Measurements from ENCODE around the gene SMAD2. TPM values are rescaled to one million over a fixed set of nuclear protein-coding genes. Genes with fewer than 3 reads are reported as not detected.
"Not testable (repeated sequence)": the region's sequence is repeated elsewhere in the genome, so short reads cannot be mapped to it uniquely, and the experiment has no call there.

Gene SMAD2
- total RNA-seq, 1 experiment from 2014 or later = 21.3 TPM

DNA sequence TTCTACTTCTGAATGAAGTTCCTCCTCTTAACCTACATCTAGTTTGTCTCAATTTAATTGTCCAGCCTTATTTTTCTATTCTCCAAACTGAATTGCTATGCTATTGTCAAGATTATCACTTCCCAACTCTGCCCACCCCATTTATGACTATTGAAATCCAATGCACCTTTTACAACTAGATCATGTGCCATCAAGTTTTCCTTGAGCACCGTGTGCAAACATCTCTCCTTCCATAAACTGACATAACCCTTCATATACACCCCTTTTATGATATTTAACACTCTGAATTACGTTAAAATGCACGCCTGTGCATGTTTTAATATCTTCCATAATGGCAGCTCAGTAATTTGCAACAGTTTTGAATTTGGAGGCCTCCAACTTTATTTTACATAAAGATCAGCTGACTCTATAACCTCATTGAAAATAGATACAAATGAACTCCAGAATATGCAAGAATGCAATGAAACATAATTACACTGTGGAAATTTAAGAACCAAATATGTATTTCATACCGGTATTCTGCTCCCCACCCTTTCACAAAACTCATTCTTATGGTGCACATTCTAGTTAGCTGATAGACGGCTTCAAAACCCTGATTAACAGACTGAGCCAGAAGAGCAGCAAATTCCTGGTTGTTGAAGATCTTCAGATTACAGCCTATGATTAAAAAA lies 85.5 kb downstream of the SMAD2 start:
- DNase-seq (ENCODE audit: low spot score) = no peak

DNA sequence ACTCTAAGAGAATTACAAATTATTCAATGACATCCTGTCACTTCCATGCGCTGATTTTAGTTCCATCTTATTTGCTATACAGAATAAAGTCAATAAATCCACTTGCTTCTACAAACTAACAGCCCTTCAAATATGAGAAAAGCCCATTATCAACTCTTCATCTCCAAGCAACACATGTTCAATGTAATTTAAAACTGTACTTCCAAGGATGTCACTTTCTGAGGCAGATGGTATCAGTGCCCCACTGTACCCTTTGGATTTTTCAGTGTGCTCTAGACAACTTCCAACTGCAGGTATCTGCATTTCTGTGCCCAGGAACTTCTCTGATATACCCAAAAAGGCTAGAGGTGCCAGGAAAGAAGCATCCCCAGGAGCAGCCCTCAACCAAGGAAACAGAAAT lies 87.6 kb downstream of the SMAD2 start:
- DNase-seq (ENCODE audit: low spot score) = no peak

DNA sequence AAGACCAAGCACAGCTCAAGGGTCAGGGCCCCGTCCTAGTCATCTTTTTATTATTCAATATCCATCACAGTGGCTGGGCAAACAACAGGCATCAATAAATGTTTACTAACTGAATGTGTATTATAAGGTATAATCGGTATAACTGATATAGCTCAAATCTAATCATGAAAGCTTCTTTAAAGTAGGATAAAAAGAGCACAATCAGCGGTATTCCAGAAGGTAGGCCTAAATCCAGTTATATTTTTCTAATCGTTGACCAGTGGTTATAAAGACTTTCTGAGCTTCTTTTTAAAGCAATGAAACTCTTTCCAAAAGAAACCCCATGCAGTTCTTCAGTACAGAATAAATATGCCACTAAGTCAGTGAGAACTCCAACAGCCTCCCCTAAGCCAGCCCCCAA lies 92.1 kb downstream of the SMAD2 start:
- DNase-seq (ENCODE audit: low spot score) = no peak

DNA sequence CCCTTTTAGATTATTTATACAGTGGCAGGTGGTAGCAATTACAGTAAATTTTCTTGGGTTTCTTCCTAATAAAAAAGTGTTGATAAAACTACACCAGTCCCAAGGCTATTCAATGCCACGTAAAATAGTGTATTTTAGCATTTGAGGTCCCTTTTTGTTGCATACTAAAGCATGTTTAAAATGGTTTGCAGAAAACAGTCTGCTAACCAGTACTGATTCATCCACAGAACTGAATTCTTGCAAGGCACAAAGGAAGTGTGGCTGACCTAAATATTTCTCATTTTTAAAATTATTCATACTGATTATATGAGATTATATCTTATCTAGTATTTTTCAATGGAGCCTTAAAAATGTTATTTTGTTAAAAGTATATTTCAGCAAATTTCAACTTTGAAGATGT lies 98.1 kb downstream of the SMAD2 start:
- no peak for DNase-seq (ENCODE audit: low spot score)

DNA sequence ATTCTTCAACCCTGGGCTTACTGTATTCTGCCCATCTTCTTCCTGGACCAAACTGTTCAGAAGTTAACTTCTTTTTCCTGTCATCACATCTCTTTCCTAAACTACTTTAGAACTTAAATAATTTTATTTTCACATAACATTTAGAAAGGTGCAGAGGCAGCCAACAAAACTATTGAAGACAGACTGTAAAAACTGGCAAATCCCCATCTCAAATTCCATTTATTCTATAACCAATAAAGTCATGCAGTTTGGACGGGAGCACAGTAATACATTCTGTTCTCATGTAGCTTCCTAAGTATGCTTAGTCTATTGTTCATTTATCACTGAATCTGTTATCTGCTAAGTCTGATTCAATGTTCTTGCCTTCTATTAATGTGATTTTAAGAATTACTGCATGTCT lies 99.1 kb downstream of the SMAD2 start:
- DNase-seq (ENCODE audit: low spot score) = no peak

DNA sequence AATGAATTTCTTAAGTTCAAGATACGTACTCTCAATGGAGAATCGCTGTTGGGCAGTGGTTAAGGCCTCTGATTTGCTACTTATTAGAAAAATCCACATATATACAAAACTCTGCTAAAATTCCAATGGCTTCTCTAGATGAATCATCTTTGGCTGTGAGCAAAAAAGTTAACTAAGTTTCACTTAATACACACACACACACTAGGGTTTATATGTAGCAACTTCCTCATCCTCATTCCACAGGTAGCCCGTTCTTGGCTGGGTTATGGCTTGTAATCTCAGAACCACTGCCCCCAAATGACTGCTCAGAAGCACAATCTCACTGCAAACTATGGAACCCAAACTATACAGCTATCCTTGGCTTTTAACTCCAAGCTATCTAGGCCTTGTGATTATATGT lies 99.7 kb downstream of the SMAD2 start:
- DNase-seq (ENCODE audit: low spot score) = no peak

DNA sequence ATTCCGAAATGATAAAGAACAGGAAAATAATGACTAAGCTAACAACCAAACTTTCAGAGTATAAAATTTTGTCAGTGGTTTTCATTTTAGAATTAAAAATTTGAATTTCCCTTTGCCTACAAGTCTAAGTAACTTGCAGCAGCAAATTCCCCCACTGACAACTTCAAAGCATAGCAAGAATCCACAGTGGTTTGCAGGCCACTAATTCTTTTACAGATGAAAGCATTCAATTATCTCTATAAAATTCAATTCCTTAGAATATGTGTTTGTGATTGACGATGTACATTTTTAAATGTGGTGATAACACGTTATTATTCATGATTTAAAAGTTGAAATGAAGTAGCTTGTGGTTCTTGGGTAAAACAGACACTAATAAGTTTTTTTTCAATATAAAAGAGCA lies 100.6 kb downstream of the SMAD2 start:
- DNase-seq (ENCODE audit: low spot score) = no peak

DNA sequence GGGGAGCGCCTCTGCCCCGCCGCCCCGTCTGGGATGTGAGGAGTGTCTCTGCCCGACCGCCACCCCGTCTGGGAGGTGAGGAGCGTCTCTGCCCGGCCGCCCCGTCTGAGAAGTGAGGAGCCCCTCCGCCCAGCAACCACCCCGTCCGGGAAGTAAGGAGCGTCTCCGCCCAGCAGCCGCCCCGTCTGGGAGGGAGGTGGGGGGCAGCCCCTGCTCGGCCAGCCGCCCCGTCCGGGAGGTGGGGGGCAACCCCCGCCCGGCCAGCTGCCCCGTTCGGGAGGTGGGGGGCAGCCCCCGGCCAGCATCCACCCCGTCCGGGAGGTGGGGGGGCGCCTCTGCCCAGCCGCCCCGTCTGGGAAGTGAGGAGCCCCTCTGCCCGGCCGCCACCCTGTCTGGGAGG lies 102.4 kb downstream of the SMAD2 start:
- not testable (repeated sequence) for DNase-seq (ENCODE audit: low spot score)

DNA sequence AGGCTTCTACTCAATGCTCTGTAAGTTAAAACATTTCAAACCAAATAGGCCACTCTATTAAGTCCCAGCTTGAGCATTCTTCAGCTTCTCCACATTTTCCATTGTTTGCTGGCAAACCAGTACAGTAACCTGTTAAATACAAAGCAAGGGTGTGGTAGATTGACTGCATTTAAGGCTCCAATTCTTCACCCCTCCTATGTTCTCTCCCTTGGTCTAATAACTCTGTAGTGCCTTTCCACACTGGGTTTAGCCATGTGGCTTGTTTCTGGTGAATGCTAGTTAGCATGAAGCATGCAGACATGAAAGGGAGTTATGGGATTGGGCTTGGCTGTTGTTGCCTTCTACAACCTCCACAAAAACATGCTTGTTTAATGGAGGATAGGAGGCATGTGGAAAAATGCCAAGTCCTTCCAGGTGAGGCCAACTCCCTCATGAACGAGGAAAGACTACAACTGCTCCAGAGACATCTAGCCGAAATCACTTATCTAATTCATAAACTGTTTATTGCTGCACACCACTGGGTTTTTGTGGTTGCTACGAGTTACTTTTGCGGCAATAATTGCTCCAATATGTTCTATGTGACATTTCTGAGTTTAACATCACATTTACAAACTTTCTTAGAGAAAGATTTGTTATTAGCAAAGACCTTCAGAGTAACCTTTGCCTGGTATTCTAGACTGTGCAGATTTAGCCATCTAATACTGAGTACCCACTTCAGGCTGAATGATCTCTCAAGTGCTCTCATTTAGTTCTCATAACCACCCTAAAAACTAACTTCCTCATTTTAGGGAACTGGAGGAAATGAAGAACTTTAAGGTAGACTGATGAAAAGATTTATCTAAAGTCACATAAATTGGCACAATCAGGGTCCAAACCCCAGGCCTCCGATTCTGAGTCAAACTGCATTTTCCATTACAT lies 104.0 kb downstream of the SMAD2 start:
- no peak for DNase-seq (ENCODE audit: low spot score)

DNA sequence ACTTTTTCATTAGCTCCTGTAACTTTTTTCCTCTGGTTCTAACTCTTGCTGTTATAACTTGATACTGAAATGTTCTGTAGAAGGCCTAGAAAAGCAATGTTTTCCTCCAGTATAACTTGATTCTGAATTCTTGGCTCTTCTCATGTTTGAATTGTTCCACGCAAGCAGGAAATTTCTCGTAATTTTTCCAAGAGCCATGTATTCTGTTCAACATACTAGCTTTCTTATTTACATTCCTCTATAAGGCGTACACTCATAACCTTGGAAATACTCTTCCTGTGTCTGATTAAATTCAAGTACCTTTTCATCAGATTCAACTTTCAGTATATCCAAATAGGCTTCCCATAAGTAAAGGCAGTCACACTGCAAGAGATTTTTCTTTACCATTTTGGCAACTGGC lies 109.1 kb downstream of the SMAD2 start:
- no peak for DNase-seq (ENCODE audit: low spot score)

DNA sequence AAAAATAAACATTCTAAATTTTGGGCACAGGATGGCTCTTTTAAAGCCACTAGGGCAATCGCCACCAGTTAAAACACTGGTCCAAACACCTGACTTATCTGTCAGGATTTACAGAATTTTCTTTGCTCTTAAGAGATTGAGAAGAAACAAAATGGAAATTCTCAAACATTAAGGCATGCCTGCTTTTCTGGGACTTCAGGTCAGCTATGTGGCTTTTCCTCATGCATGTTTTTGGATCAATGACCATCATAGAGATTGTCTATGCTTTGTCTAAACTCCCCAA lies 112.7 kb downstream of the SMAD2 start:
- no peak for DNase-seq (ENCODE audit: low spot score)

DNA sequence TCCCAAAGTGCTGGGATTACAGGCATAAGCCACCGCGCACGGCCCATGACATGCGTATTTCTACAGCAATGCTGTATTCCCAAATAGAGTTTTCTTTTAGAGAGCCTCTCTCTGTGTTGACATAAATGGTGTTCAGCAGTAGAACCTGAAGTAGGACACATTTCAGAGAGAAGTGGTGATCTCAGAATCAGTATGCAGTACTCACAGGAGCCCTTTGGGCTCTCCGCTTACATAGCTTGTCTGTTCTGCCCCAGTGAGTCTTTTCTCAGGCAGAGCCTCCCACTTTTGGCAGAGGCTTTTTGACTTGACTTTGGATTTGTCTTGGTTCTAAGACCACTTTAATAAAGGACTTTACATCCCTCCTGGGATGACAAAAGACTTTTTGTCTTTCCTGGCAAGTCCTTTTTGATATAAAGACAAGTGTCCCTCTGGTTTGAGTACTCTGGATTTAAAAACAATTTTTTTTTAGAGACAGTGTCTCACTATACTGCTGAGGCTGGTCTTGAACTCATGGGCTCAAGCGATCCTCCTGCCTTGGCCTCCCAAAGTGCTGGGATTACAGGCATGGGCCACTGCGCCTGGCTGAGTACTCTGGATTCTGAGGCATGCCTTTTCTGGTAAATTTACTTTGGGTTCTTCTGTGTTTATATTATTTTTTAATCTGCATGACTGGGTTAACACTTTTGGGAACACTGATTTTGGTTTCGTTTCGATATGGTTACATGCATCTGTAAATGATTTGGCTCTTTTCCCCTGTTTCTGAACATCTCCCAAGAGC lies 113.3 kb downstream of the SMAD2 start:
- no peak for DNase-seq (ENCODE audit: low spot score)

DNA sequence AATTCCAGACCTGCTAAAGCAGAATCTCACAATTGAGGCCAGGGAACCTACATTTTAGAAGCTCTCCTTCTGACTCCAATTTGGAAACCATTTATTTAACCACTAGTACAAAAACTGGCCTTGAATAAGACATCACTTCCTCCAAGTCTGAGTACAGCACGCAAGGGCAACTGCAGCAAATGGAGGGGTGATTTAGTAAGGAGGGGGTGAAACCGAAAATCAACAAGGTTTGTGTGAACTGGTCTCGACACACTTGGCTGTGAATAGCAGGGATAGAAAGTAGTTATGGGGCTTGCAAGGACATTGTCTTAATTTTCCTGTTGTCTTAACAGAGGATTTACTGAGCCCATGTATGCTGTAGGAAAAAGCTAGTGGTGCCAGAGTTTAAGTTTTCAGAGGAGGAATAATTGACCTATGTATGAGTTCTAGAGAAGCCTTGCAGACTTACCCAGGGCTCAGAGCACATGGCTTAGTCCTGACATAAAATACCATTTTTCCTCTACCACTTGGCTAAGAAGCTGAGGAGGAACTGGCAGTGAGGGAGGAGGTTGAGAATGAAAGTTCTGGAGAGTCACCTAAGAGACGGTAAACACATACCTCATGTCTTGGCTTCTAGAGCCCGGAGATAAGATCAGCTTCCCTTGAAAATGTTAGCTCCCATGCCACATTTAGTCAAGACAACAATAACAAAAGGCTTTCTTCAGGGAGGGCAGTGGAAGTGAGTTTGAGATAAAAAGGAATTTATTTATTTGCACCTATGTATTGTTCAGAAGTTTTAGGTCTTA lies 114.8 kb downstream of the SMAD2 start:
- peak; percentile 15 for DNase-seq (ENCODE audit: low spot score)

DNA sequence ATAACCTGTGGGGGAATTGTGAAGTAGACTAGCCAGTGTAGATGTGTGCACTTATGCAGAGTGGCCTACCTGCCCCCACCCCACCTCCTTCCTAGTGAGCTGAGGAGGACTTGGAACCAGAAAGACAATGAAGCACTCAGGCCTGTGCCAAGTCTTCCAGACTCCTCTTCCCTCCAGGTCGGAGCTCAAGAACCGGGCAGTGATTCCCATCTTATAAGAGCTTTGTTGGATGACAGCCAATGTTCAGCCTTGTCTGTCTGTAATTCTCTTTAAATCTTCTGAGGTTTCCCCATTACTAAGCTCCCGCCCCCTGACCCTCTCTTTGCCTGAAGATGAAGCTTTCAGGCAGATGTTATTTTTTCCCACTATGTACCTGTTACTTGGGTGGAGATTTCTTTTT lies 121.0 kb downstream of the SMAD2 start:
- DNase-seq (ENCODE audit: low spot score) = no peak

DNA sequence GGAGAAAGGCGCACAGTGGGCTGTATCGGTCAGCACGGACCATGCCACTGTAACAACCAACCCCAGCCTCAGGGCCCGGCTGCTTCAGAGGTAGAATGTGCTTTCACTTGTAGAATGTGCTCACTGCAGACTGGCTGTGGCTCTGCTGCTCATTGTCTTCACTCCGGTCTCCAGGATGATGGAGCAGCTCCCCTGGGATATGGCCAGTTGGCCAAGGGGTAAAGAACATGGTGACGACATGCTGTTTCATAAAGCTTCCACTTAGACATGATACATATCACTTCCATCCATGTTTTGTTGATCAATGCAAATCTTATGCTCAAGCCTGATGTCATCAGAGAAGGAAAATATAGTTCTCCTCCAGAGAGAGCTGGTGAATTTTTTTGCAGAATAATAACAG lies 127.7 kb downstream of the SMAD2 start:
- DNase-seq (ENCODE audit: low spot score) = no peak

DNA sequence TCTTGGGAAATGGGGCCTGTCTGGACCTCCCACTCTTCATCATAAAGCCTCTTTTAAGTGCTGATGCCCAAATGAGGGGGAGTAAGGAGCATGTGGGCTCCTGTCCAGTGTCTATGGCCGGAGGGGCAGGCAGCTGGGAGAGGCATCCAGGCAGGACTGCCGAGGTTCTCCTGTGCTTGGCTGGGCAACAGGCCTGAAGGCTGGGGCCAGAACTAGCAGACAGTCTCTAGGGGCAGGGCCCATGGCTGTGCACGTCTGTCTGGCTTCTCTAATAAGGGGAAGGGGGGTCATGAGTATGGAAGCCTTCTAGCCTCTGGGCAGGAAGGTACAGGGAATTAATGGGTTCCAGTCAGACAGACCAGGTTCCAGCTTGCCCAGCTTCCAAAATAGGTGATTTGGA lies 128.6 kb downstream of the SMAD2 start:
- DNase-seq (ENCODE audit: low spot score) = no peak

DNA sequence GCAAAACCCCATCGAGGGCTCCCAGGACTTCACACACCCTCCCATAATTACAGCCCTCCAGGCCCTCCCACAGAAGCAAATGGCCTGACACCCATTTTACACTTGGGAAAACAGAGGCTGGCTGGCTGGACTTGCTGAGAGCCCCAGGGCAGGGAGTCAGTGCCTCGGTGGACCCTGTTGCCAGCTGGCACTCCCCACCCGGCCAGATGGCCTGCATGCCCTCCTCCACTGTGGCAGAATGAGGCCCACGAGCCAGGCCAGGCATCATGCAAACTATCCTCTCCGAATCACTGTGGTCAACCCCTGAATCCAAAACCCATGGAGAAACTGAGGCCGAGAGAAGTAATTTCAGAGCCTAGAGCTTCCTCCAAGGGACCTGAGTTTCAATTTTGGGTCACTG lies 129.7 kb downstream of the SMAD2 start:
- DNase-seq (ENCODE audit: low spot score) = no peak

DNA sequence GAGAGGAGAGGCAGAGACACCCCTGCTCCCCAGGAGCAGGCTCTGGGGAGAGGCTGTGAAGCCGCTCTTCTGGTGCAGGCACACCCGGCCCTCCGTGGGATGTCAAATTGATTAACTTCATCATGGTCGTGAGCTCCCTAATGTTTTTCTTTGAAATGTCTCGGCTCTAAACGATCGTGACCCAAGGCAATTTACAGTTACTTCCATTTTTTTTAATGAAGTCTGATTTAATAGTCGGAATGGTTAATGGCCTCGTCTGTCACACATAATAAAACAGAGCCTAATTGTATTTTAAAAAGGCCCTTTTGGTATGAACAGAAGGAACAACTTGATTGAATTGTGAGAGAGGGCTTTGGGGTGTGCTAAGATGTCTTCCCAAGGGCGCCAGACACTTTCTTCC lies 130.2 kb downstream of the SMAD2 start:
- DNase-seq (ENCODE audit: low spot score) = no peak

DNA sequence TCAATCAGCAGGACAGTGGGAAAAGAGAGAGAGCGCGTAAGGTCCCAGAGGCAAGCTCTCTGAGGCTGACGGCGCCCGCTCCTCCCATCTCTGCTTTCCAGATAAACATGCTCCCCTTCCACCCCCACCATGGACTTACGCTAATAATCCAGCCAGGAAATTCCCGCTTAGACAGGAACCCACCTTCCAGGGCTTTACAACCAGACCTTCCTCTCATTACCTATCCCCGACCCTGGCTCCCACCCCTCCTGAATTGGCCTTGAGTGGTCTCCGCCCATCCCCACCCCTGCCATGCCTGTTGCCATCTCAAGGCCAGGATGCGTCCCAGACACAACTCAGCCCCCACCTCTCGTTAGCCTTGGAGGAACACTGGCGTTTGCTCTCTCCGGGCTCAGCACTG lies 131.1 kb downstream of the SMAD2 start:
- no peak for DNase-seq (ENCODE audit: low spot score)

DNA sequence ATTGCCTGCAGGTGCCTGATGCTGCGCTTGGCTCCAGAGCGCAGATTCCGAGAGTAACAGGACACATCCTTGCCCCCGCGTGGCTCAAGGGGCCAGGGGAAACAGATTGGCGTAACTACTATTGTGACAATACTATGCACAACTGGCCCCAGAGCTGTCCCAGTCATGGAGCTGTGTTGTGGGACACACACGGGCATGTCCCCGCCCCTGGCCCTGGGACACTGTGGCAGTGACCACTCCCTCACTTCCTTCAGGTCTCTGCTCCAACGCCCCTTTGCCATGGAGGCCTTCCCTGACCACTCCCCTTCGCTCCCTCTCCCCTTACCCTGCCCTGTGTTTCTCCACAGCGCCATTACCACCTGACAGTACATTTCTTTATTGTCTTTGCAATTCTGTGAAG lies 132.1 kb downstream of the SMAD2 start:
- no peak for DNase-seq (ENCODE audit: low spot score)

DNA sequence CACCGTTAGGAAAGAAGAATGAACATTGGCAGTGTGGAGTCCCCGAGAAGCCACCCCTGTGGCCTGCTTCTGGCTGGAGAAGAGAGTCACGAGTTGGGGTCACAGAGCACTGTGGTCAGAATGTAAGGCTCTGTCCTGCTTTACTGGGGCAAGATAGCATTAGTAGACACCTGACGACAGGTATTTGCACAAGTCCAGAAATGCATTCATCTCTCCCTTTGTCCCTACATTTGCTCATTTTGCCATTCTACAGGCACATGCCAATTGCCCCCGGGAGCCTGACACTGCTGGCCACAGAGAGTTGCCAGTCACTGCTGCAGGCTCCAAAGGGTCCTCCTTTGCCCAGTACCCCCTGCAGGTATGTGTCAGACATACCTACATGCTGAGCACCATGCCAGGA lies 133.3 kb downstream of the SMAD2 start:
- DNase-seq (ENCODE audit: low spot score) = no peak

DNA sequence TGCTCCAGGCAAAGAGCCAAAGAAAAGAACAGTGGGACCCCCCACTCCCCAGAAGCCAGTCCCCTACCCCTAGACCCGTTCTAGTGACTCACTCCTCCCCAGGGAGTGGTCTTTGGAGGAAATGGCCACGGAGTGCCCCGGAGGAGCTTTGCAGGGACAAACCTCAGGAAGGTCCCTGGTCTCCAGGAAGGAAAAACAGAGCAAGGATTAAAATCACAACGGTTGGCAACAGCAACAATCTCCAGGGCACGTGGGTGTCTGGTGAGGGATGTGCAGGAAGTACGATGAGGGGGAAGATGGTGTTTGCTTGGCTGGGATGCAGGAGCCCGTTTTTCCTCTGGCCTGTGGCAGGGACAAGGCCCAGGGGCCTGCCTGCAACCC lies 135.0 kb downstream of the SMAD2 start:
- DNase-seq (ENCODE audit: low spot score) = no peak
